HUES64 (cell line): ENCODE data around the gene MTRF1L.

ENCODE experiments used
- H3K27ac ChIP-seq: 2 replicates; pipeline ENCODE4 v1.7.0; 2013; ENCODE audit warnings: low read depth, low read length, inconsistent platforms
- H3K27me3 ChIP-seq: 2 replicates; pipeline ENCODE4 v1.6.1; 2013; ENCODE audit warnings: mild to moderate bottlenecking, low read length; ENCODE audit not compliant: insufficient read depth
- H3K36me3 ChIP-seq: 2 replicates; pipeline ENCODE4 v1.6.1; 2013; ENCODE audit warnings: mild to moderate bottlenecking, low read length; ENCODE audit not compliant: insufficient read depth
- H3K4me1 ChIP-seq: 2 replicates; pipeline ENCODE4 v1.6.1; 2013; ENCODE audit warnings: mild to moderate bottlenecking, low read length, moderate library complexity; ENCODE audit not compliant: insufficient read depth
- H3K4me3 ChIP-seq: 2 replicates; pipeline ENCODE4 v1.5.1; 2013; ENCODE audit warnings: mild to moderate bottlenecking, low read length, moderate library complexity
- H3K9ac ChIP-seq: 2 replicates; pipeline ENCODE4 v1.6.1; 2013; ENCODE audit warnings: mild to moderate bottlenecking, low read depth, low read length
- H3K9me3 ChIP-seq: 2 replicates; pipeline ENCODE4 v1.6.1; 2013; ENCODE audit warnings: low read depth, low read length; ENCODE audit not compliant: insufficient read depth
- WGBS: fragments of 150-250, 120-280 bp; methylation state at CpG from one replicate; pipeline ENCODE4 v1.1.7; 2013; ENCODE audit warnings: missing lambda C conversion rate; 5-methylcytosine and 5-hydroxymethylcytosine counted together

The MTRF1L gene

GRCh38 chr6:153031335-153031955, 28.9 kb upstream of the MTRF1L start:
- Histone ChIP-seq H3K36me3 (no peaks in the 10 kb centered on the region), H3K9me3 (no peaks in the 10 kb centered on the region), H3K4me1 (peaks cover 18% of the 10 kb centered on the region), H3K4me3 (no peak overlapping the region), H3K27ac (no peak overlapping the region), H3K9ac (no peak overlapping the region), H3K27me3 (no peaks in the 10 kb centered on the region)
- 78% methylated on average over 1 of the region's 1 CpG for WGBS

GRCh38 chr6:153028963-153029362, 26.5 kb upstream of the MTRF1L start:
- no peak overlapping the region for H3K9ac ChIP-seq
- H3K4me3 ChIP-seq, result no peak overlapping the region
- H3K27me3 ChIP-seq, result no peaks in the 10 kb centered on the region
- H3K4me1 ChIP-seq, result peaks cover 18% of the 10 kb centered on the region
- WGBS, result 90% methylated on average over 4 of the region's 4 CpGs
- no peak overlapping the region for H3K27ac ChIP-seq
- no peaks in the 10 kb centered on the region for H3K36me3 ChIP-seq
- no peaks in the 10 kb centered on the region for H3K9me3 ChIP-seq

GRCh38 chr6:153028286-153028685, 25.8 kb upstream of the MTRF1L start:
- H3K36me3 ChIP-seq, result no peaks in the 10 kb centered on the region
- no peak overlapping the region for H3K4me3 ChIP-seq
- no peaks in the 10 kb centered on the region for H3K27me3 ChIP-seq
- H3K4me1 ChIP-seq, result peaks cover 18% of the 10 kb centered on the region
- 92% methylated on average over 2 of the region's 2 CpGs for WGBS
- no peak overlapping the region for H3K9ac ChIP-seq
- no peak overlapping the region for H3K27ac ChIP-seq
- no peaks in the 10 kb centered on the region for H3K9me3 ChIP-seq

GRCh38 chr6:153027480-153027879, 25.0 kb upstream of the MTRF1L start:
- Histone ChIP-seq H3K36me3 (no peaks in the 10 kb centered on the region), H3K4me3 (no peak overlapping the region), H3K4me1 (peaks cover 18% of the 10 kb centered on the region), H3K9ac (no peak overlapping the region), H3K27me3 (no peaks in the 10 kb centered on the region), H3K9me3 (no peaks in the 10 kb centered on the region), H3K27ac (no peak overlapping the region)
- 96% methylated on average over 4 of the region's 4 CpGs for WGBS

- H3K36me3 ChIP-seq, result no peaks in the 10 kb centered on the region
- H3K9me3 ChIP-seq, result no peaks in the 10 kb centered on the region
- H3K4me3 ChIP-seq, result no peak overlapping the region
- H3K27ac ChIP-seq, result no peak overlapping the region
- no peak overlapping the region for H3K9ac ChIP-seq
- no peaks in the 10 kb centered on the region for H3K27me3 ChIP-seq
- 63% methylated on average over 1 of the region's 1 CpG for WGBS
- H3K4me1 ChIP-seq, result no peaks in the 10 kb centered on the region
Measured at GRCh38 chr6:153024709-153025017, 22.2 kb upstream of the MTRF1L start.

- Histone ChIP-seq H3K27ac (no peak overlapping the region), H3K9ac (no peak overlapping the region), H3K9me3 (no peaks in the 10 kb centered on the region), H3K36me3 (no peaks in the 10 kb centered on the region), H3K4me3 (no peak overlapping the region), H3K4me1 (no peaks in the 10 kb centered on the region), H3K27me3 (no peaks in the 10 kb centered on the region)
- 69% methylated on average over 6 of the region's 6 CpGs for WGBS
Measured at GRCh38 chr6:153023977-153024708, 21.6 kb upstream of the MTRF1L start.

- Histone ChIP-seq H3K9me3 (no peaks in the 10 kb centered on the region), H3K27me3 (no peaks in the 10 kb centered on the region), H3K9ac (no peak overlapping the region), H3K27ac (no peak overlapping the region), H3K4me1 (no peaks in the 10 kb centered on the region), H3K4me3 (no peak overlapping the region), H3K36me3 (no peaks in the 10 kb centered on the region)
- 92% methylated on average over 2 of the region's 3 CpGs for WGBS
Measured at GRCh38 chr6:153018355-153018754, 15.8 kb upstream of the MTRF1L start.

GRCh38 chr6:153016846-153017245, 14.3 kb upstream of the MTRF1L start:
- Histone ChIP-seq H3K9ac (no peak overlapping the region), H3K27me3 (no peaks in the 10 kb centered on the region), H3K9me3 (no peaks in the 10 kb centered on the region), H3K4me3 (no peak overlapping the region), H3K36me3 (no peaks in the 10 kb centered on the region), H3K27ac (no peak overlapping the region), H3K4me1 (no peaks in the 10 kb centered on the region)
- WGBS, result 93% methylated on average over 3 of the region's 3 CpGs

- Histone ChIP-seq H3K9ac (no peak overlapping the region), H3K9me3 (no peaks in the 10 kb centered on the region), H3K27me3 (no peaks in the 10 kb centered on the region), H3K4me3 (no peak overlapping the region), H3K27ac (no peak overlapping the region), H3K36me3 (no peaks in the 10 kb centered on the region), H3K4me1 (no peaks in the 10 kb centered on the region)
- WGBS, result 93% methylated on average over 3 of the region's 4 CpGs
Measured at GRCh38 chr6:153015094-153015640, 12.7 kb upstream of the MTRF1L start.

GRCh38 chr6:153013438-153013837, 10.9 kb upstream of the MTRF1L start:
- Histone ChIP-seq H3K4me1 (no peaks in the 10 kb centered on the region), H3K9me3 (no peaks in the 10 kb centered on the region), H3K36me3 (no peaks in the 10 kb centered on the region), H3K9ac (no peak overlapping the region), H3K4me3 (no peak overlapping the region), H3K27ac (no peak overlapping the region), H3K27me3 (no peaks in the 10 kb centered on the region)
- WGBS, result 98% methylated on average over 2 of the region's 2 CpGs

- Histone ChIP-seq H3K27ac (no peak overlapping the region), H3K4me1 (no peaks in the 10 kb centered on the region), H3K4me3 (no peak overlapping the region), H3K9me3 (no peaks in the 10 kb centered on the region), H3K9ac (no peak overlapping the region), H3K36me3 (no peaks in the 10 kb centered on the region), H3K27me3 (no peaks in the 10 kb centered on the region)
- WGBS, result 91% methylated on average over 6 of the region's 6 CpGs
Measured at GRCh38 chr6:153012856-153013255, 10.3 kb upstream of the MTRF1L start.
